ENCODE data around the gene ARVCF. TPM values are rescaled to one million over a fixed set of nuclear protein-coding genes. Genes with fewer than 3 reads are reported as not detected.

The ARVCF gene
- total and polyA plus RNA-seq, 9 of the 15 experiments (the other 6 are each of a cell fraction or from before 2014, with no cell fraction given), result 0.03 to 97.4 (median 15.6) TPM

DNA sequence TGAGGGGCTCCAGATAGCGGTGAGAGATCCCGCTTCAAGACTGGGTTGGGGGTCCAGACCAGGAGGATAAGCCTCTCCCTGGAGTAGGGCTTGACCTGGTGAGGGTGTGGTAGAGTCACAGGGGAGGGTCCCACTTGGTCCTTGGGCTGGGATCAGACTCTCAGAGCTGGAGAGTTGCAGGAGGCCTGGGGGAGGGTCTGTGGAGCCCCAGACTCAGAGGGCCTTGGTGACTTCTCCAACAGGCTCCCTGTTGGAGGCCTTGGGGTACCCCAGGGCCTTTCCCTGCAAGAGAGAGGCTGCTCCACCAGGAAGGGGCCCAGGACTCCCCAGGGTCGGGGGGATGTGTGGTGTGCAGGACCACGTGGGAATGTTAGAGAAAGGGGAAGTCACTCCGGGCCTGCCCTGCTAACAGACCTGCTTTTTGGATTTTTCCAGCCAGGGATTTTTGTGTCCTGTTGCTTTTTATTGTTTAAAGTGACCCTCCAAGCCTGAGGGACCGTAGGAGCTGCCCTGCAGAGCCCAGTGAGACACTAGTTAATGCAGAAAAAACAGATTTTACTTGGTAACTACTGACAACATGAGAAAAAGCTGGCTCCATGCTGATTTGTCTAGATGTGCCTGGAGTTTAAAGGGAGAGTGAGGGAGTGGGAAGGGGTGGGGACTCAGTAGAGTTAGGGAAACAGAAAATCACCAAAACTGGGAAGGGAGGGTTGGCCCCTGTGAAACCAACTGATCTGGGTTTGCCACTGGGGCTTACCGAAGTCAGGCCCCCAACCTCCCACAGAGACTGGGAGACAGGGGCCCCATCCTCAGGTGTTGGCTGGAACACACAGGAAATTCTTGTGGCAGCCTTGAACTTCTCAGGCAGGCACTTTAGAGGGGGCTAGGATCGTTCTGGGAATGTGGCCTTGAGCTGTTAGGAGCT is 74.2 kb downstream of the ARVCF start (continued):
- TF ChIP-seq, protein P1, sequence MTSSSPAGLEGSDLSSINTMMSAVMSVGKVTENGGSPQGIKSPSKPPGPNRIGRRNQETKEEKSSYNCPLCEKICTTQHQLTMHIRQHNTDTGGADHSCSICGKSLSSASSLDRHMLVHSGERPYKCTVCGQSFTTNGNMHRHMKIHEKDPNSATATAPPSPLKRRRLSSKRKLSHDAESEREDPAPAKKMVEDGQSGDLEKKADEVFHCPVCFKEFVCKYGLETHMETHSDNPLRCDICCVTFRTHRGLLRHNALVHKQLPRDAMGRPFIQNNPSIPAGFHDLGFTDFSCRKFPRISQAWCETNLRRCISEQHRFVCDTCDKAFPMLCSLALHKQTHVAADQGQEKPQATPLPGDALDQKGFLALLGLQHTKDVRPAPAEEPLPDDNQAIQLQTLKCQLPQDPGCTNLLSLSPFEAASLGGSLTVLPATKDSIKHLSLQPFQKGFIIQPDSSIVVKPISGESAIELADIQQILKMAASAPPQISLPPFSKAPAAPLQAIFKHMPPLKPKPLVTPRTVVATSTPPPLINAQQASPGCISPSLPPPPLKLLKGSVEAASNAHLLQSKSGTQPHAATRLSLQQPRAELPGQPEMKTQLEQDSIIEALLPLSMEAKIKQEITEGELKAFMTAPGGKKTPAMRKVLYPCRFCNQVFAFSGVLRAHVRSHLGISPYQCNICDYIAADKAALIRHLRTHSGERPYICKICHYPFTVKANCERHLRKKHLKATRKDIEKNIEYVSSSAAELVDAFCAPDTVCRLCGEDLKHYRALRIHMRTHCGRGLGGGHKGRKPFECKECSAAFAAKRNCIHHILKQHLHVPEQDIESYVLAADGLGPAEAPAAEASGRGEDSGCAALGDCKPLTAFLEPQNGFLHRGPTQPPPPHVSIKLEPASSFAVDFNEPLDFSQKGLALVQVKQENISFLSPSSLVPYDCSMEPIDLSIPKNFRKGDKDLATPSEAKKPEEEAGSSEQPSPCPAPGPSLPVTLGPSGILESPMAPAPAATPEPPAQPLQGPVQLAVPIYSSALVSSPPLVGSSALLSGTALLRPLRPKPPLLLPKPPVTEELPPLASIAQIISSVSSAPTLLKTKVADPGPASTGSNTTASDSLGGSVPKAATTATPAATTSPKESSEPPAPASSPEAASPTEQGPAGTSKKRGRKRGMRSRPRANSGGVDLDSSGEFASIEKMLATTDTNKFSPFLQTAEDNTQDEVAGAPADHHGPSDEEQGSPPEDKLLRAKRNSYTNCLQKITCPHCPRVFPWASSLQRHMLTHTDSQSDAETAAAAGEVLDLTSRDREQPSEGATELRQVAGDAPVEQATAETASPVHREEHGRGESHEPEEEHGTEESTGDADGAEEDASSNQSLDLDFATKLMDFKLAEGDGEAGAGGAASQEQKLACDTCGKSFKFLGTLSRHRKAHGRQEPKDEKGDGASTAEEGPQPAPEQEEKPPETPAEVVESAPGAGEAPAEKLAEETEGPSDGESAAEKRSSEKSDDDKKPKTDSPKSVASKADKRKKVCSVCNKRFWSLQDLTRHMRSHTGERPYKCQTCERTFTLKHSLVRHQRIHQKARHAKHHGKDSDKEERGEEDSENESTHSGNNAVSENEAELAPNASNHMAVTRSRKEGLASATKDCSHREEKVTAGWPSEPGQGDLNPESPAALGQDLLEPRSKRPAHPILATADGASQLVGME (CRISPR knock-in tag; IDR thresholded peaks at IDR 0.05), result peak; percentile 93
- TF ChIP-seq PURB (CRISPR knock-in tag; IDR thresholded peaks at IDR 0.05; ENCODE audit: low read depth), result no peak
- peak; percentile 72; the same call in 1 of the 2 replicates for TF ChIP-seq DMBX1 (CRISPR knock-in tag; IDR thresholded peaks at IDR 0.05; ENCODE audit: borderline replicate concordance)
- TF ChIP-seq SP1 (CRISPR knock-in tag; IDR thresholded peaks at IDR 0.05), result no peak
- TF ChIP-seq DLX4 (CRISPR knock-in tag; IDR thresholded peaks at IDR 0.05), result no peak
- TF ChIP-seq CBX1 (IDR thresholded peaks at IDR 0.05; ENCODE audit: low read depth), result no peak
- TF ChIP-seq, protein P2, sequence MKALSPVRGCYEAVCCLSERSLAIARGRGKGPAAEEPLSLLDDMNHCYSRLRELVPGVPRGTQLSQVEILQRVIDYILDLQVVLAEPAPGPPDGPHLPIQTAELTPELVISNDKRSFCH (CRISPR knock-in tag; IDR thresholded peaks at IDR 0.05), result no peak
- TF ChIP-seq, protein P2 (tag; IDR thresholded peaks at IDR 0.05), result no peak
- TF ChIP-seq, protein P3, sequence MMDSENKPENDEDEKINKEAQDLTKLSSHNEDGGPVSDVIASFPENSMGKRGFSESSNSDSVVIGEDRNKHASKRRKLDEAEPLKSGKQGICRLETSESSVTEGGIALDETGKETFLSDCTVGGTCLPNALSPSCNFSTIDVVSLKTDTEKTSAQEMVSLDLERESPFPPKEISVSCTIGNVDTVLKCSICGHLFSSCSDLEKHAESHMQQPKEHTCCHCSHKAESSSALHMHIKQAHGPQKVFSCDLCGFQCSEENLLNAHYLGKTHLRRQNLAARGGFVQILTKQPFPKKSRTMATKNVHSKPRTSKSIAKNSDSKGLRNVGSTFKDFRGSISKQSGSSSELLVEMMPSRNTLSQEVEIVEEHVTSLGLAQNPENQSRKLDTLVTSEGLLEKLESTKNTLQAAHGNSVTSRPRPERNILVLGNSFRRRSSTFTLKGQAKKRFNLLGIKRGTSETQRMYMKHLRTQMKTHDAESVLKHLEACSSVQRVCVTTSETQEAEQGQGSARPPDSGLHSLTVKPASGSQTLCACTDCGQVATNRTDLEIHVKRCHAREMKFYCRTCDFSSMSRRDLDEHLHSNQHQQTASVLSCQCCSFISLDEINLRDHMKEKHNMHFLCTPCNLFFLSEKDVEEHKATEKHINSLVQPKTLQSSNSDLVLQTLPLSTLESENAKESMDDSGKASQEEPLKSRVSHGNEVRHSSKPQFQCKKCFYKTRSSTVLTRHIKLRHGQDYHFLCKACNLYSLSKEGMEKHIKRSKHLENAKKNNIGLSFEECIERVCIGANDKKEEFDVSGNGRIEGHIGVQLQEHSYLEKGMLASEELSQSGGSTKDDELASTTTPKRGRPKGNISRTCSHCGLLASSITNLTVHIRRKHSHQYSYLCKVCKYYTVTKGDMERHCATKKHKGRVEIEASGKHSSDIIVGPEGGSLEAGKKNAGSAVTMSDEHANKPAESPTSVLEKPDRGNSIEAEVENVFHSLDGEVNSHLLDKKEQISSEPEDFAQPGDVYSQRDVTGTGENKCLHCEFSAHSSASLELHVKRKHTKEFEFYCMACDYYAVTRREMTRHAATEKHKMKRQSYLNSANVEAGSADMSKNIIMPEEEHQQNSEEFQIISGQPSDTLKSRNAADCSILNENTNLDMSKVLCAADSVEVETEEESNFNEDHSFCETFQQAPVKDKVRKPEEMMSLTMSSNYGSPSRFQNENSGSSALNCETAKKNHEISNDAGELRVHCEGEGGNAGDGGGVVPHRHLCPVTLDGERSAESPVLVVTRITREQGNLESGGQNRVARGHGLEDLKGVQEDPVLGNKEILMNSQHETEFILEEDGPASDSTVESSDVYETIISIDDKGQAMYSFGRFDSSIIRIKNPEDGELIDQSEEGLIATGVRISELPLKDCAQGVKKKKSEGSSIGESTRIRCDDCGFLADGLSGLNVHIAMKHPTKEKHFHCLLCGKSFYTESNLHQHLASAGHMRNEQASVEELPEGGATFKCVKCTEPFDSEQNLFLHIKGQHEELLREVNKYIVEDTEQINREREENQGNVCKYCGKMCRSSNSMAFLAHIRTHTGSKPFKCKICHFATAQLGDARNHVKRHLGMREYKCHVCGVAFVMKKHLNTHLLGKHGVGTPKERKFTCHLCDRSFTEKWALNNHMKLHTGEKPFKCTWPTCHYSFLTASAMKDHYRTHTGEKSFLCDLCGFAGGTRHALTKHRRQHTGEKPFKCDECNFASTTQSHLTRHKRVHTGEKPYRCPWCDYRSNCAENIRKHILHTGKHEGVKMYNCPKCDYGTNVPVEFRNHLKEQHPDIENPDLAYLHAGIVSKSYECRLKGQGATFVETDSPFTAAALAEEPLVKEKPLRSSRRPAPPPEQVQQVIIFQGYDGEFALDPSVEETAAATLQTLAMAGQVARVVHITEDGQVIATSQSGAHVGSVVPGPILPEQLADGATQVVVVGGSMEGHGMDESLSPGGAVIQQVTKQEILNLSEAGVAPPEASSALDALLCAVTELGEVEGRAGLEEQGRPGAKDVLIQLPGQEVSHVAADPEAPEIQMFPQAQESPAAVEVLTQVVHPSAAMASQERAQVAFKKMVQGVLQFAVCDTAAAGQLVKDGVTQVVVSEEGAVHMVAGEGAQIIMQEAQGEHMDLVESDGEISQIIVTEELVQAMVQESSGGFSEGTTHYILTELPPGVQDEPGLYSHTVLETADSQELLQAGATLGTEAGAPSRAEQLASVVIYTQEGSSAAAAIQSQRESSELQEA (IDR thresholded peaks at IDR 0.05; ENCODE audit: low read depth), result no peak
- peak; percentile 69 for TF ChIP-seq ZSCAN32 (CRISPR knock-in tag; IDR thresholded peaks at IDR 0.05)
- 0 out of 2 replicates have a peak, but pooled peaks have one; percentile 37 for TF ChIP-seq ZNF79 (CRISPR knock-in tag; IDR thresholded peaks at IDR 0.05; ENCODE audit: low read depth)

Measured in K562 (cell line).